ENCODE results near the gene TBC1D2B.

The TBC1D2B gene

GRCh38 chr15:78100886-78101285 is 23.4 kb upstream of the TBC1D2B start:
- no peak for DNase-seq
- in situ Hi-C loops (cut with MboI; ENCODE audit: low pct_unique_long_range_greater_than_20kb, low sequenced_read_pairs) = no loop called here

- no peak for DNase-seq
- in situ Hi-C loops (cut with MboI; ENCODE audit: low pct_unique_long_range_greater_than_20kb, low sequenced_read_pairs) = no loop called here
Observed at GRCh38 chr15:78098131-78098755, 20.7 kb upstream of the TBC1D2B start.

- no peak for DNase-seq
- in situ Hi-C loops (cut with MboI; ENCODE audit: low pct_unique_long_range_greater_than_20kb, low sequenced_read_pairs) = no loop called here
Observed at GRCh38 chr15:78097667-78098066, 20.2 kb upstream of the TBC1D2B start.

- DNase-seq = no peak
- in situ Hi-C loops (cut with MboI; ENCODE audit: low pct_unique_long_range_greater_than_20kb, low sequenced_read_pairs) = no loop called here
Observed at GRCh38 chr15:78093242-78094020, 15.9 kb upstream of the TBC1D2B start.

GRCh38 chr15:78092261-78093041 is 14.9 kb upstream of the TBC1D2B start, which contains the start of gene SH2D7:
TSS of gene SH2D7 (plus strand) at chr15:78092561. CDS start at chr15:78092585, 24 bp downstream.
- in situ Hi-C loops (cut with MboI; ENCODE audit: low pct_unique_long_range_greater_than_20kb, low sequenced_read_pairs) = no loop called here
- no peak for DNase-seq

- in situ Hi-C loops (cut with MboI; ENCODE audit: low pct_unique_long_range_greater_than_20kb, low sequenced_read_pairs) = no loop called here
- DNase-seq = no peak
Observed at GRCh38 chr15:78090422-78091063, 13.0 kb upstream of the TBC1D2B start.

- in situ Hi-C loops (cut with MboI; ENCODE audit: low pct_unique_long_range_greater_than_20kb, low sequenced_read_pairs) = no loop called here
- DNase-seq = no peak
Observed at GRCh38 chr15:78088773-78089080, 11.2 kb upstream of the TBC1D2B start.

- in situ Hi-C loops (cut with MboI; ENCODE audit: low pct_unique_long_range_greater_than_20kb, low sequenced_read_pairs) = no loop called here
- DNase-seq = no peak
Observed at GRCh38 chr15:78087951-78088772, 10.7 kb upstream of the TBC1D2B start.

GRCh38 chr15:78085928-78086327 is 8.4 kb upstream of the TBC1D2B start:
- no peak for DNase-seq
- in situ Hi-C loops (cut with MboI; ENCODE audit: low pct_unique_long_range_greater_than_20kb, low sequenced_read_pairs) = no loop called here

- in situ Hi-C loops (cut with MboI; ENCODE audit: low pct_unique_long_range_greater_than_20kb, low sequenced_read_pairs) = no loop called here
- no peak for DNase-seq
Observed at GRCh38 chr15:78084449-78084750, 6.9 kb upstream of the TBC1D2B start.

GRCh38 chr15:78083687-78084448 is 6.4 kb upstream of the TBC1D2B start:
- in situ Hi-C loops (cut with MboI; ENCODE audit: low pct_unique_long_range_greater_than_20kb, low sequenced_read_pairs) = no loop called here
- no peak for DNase-seq

- in situ Hi-C loops (cut with MboI; ENCODE audit: low pct_unique_long_range_greater_than_20kb, low sequenced_read_pairs) = no loop called here
- no peak for DNase-seq
Observed at GRCh38 chr15:78083186-78083585, 5.7 kb upstream of the TBC1D2B start.

GRCh38 chr15:78082743-78083110 is 5.2 kb upstream of the TBC1D2B start:
- DNase-seq = no peak
- in situ Hi-C loops (cut with MboI; ENCODE audit: low pct_unique_long_range_greater_than_20kb, low sequenced_read_pairs) = no loop called here

GRCh38 chr15:78082106-78082742 is 4.7 kb upstream of the TBC1D2B start:
- no peak for DNase-seq
- in situ Hi-C loops (cut with MboI; ENCODE audit: low pct_unique_long_range_greater_than_20kb, low sequenced_read_pairs) = no loop called here

GRCh38 chr15:78080088-78080460 is 2.6 kb upstream of the TBC1D2B start:
- in situ Hi-C loops (cut with MboI; ENCODE audit: low pct_unique_long_range_greater_than_20kb, low sequenced_read_pairs) = no loop called here

GRCh38 chr15:78079298-78080087 is 2.0 kb upstream of the TBC1D2B start:
- in situ Hi-C loops (cut with MboI; ENCODE audit: low pct_unique_long_range_greater_than_20kb, low sequenced_read_pairs) = no loop called here
- no peak for DNase-seq

More at GRCh38 chr15:78080088-78080460, 2.6 kb upstream of the TBC1D2B start:
- DNase-seq = no peak

GRCh38 chr15:78077871-78078210 is 330 bp upstream of the TBC1D2B start:
- no peak for DNase-seq
- in situ Hi-C loops (cut with MboI; ENCODE audit: low pct_unique_long_range_greater_than_20kb, low sequenced_read_pairs) = no loop called here

Measured in KBM-7 (cell line).